Activated T-helper 2 cell treated with anti-CD3 and anti-CD28 coated beads, Interferon-gamma antibody, Interleukin-2, Interleukin-4, amounts not matched to agents 10 μg/mL and 5 μg/mL and 100 μg/mL, durations not matched to agents 14 hours and 24 hours and 36 hours (primary cell): ENCODE results near the gene HIVEP3. TPM values are rescaled to one million over a fixed set of nuclear protein-coding genes. Genes with fewer than 3 reads are reported as not detected.

ENCODE experiments used
- DNase-seq: peaks from one replicate; pipeline ENCODE4 v3.0.0; 2021; ENCODE audit warnings: low spot score
- H3K27ac Mint-ChIP-seq: one replicate; pipeline ENCODE4 v1.8.0; 2021; ENCODE audit warnings: mixed read lengths
- H3K27me3 Mint-ChIP-seq: one replicate; pipeline ENCODE4 v1.8.0; 2021; ENCODE audit warnings: low read depth, mixed read lengths
- H3K36me3 Mint-ChIP-seq: one replicate; pipeline ENCODE4 v1.8.0; 2021; ENCODE audit warnings: low read depth, mixed read lengths
- H3K4me1 Mint-ChIP-seq: one replicate; pipeline ENCODE4 v1.8.0; 2021; ENCODE audit warnings: low read depth, mixed read lengths
- H3K4me3 Mint-ChIP-seq: one replicate; pipeline ENCODE4 v1.8.0; 2021; ENCODE audit warnings: low read depth, mild to moderate bottlenecking, moderate library complexity, mixed read lengths
- H3K9me3 Mint-ChIP-seq: one replicate; pipeline ENCODE4 v1.8.0; 2021; ENCODE audit warnings: mixed read lengths
- intact Hi-C: fragments of 100-400 bp; cut with micrococcal nuclease; formaldehyde crosslinking; loops from one replicate; pipeline ENCODE4 v1.15.1; 2023
- total RNA-seq: library from RNA; stranded (reverse); gene quantifications from 2 replicates; pipeline ENCODE4 v1.2.3, GENCODE V29; 2022

The HIVEP3 gene
- total RNA-seq, 1 donor from 2014 or later = 33.7 TPM

DNA sequence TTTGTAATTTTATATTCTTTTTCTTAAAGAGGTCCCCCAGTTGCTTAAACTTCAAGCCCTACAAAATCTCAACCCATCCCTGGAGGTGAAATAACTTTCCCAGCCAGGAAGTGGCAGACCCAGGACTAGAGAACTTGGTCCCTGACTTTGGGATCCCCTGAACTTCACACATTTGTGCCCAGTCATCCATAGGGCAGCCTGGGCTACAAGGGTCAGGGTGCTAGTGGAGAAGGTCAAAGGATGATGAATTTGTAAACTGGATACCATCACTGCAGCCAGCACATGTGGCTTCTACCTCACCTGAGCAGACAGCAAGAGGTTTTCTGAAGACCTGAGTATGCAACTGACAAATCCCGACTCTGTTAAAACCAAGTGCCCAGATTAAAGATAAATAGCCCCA, 31.4 kb downstream of the HIVEP3 start:
- no peak overlapping the region for H3K27ac Mint-ChIP-seq
- no peaks in the 10 kb centered on the region for H3K9me3 Mint-ChIP-seq
- DNase-seq = no peak
- peaks cover 4% of the 10 kb centered on the region for H3K27me3 Mint-ChIP-seq
- no peaks in the 10 kb centered on the region for H3K36me3 Mint-ChIP-seq
- intact Hi-C loops = no loop called here
- H3K4me3 Mint-ChIP-seq = no peak overlapping the region
- peaks cover 26% of the 10 kb centered on the region for H3K4me1 Mint-ChIP-seq

DNA sequence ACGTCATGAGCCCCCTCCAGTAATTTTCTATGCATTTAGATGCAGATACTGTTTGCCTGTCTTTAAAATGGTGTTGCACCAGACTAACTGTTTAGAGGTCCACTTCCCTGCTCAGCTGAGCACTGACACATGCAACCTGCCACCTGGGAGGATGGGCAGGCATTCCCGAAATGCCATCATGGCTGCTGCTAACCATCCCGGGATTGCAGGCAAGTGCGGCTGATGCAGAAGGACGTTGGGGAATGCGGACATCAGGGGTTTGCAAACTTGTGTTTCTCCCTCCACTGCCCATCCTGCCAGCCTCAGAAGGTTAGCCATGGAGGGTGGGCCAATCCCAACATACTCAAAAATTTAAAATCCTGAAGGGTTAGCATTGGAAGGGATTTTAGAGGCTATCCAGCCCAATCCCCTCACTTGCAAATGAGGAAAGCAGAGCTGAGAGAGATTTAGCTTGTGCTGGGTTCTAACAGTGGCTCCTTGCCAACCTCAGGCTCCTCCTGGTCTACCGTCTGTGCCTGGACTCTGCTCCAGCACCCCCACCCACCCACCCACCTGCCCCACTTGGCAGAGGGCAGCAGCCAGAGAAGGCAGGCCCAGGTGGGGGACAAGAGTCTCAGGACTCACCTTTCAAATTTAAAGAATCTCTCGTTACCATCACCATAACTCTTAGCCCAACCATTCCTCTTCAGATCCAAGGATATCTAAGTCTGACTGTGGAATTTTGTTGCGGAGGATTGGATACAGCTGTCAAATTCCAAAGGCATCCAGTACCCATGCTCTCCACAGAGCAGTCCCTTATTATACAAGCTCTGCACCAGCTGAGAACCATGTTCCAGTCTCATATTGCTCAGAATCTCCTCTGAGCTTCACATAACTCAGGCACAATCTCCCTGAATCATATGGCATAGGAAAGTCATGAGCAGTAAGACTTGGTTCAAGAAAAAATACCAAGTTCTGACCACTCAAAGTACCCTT, 34.2 kb downstream of the HIVEP3 start:
- H3K27me3 Mint-ChIP-seq = peaks cover 4% of the 10 kb centered on the region
- H3K27ac Mint-ChIP-seq = no peak overlapping the region
- H3K4me1 Mint-ChIP-seq = peaks cover 16% of the 10 kb centered on the region
- no peak overlapping the region for H3K4me3 Mint-ChIP-seq
- DNase-seq = no peak
- intact Hi-C loops = no loop called here
- H3K9me3 Mint-ChIP-seq = no peaks in the 10 kb centered on the region
- no peaks in the 10 kb centered on the region for H3K36me3 Mint-ChIP-seq

DNA sequence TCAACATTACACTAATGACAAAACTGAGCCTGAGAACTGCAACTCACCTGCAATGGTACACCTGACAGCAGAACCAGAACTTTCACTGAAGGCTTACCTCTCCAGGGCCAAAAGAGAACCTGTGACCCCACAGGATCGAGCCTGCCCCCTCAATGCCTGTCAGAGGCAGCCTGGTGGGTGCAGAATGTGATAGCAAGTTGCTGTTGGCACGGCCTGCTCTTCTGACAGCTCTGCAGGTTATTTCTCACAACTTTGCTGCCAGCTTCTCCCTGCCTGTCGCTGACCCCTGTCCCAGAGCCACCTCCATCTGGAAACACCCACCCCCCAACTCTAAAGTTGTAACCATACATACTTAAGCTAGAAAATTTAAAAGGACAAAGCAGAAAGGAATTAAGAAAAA, 35.2 kb downstream of the HIVEP3 start:
- Mint-ChIP-seq H3K9me3 (no peaks in the 10 kb centered on the region), H3K27ac (no peak overlapping the region), H3K4me1 (peaks cover 14% of the 10 kb centered on the region), H3K36me3 (no peaks in the 10 kb centered on the region), H3K27me3 (peaks cover 7% of the 10 kb centered on the region), H3K4me3 (no peak overlapping the region)
- DNase-seq = no peak
- intact Hi-C loops = no loop called here

GRCh38 chr1:41882486-41882885, 36.2 kb downstream of the HIVEP3 start:
- DNase-seq = no peak
- Mint-ChIP-seq H3K9me3 (no peaks in the 10 kb centered on the region), H3K36me3 (no peaks in the 10 kb centered on the region), H3K4me3 (no peak overlapping the region), H3K27ac (no peak overlapping the region), H3K4me1 (peaks cover 12% of the 10 kb centered on the region), H3K27me3 (peaks cover 7% of the 10 kb centered on the region)
- intact Hi-C loops = no loop called here

GRCh38 chr1:41882068-41882477, 36.6 kb downstream of the HIVEP3 start:
- no peak overlapping the region for H3K27ac Mint-ChIP-seq
- peaks cover 7% of the 10 kb centered on the region for H3K27me3 Mint-ChIP-seq
- DNase-seq = no peak
- intact Hi-C loops = no loop called here
- H3K36me3 Mint-ChIP-seq = no peaks in the 10 kb centered on the region
- H3K9me3 Mint-ChIP-seq = no peaks in the 10 kb centered on the region
- no peak overlapping the region for H3K4me3 Mint-ChIP-seq
- peaks cover 13% of the 10 kb centered on the region for H3K4me1 Mint-ChIP-seq

GRCh38 chr1:41880950-41881885, 37.5 kb downstream of the HIVEP3 start:
- H3K36me3 Mint-ChIP-seq = no peaks in the 10 kb centered on the region
- peaks cover 20% of the 10 kb centered on the region for H3K4me1 Mint-ChIP-seq
- peaks cover 5% of the 10 kb centered on the region for H3K27me3 Mint-ChIP-seq
- H3K4me3 Mint-ChIP-seq = no peak overlapping the region
- no peak for DNase-seq
- no peaks in the 10 kb centered on the region for H3K9me3 Mint-ChIP-seq
- no peak overlapping the region for H3K27ac Mint-ChIP-seq
- intact Hi-C loops = no loop called here

GRCh38 chr1:41880261-41880660, 38.5 kb downstream of the HIVEP3 start:
- peaks cover 2% of the 10 kb centered on the region for H3K27me3 Mint-ChIP-seq
- no peaks in the 10 kb centered on the region for H3K36me3 Mint-ChIP-seq
- H3K27ac Mint-ChIP-seq = no peak overlapping the region
- H3K4me1 Mint-ChIP-seq = peaks cover 20% of the 10 kb centered on the region
- intact Hi-C loops = no loop called here
- H3K4me3 Mint-ChIP-seq = no peak overlapping the region
- no peak for DNase-seq
- H3K9me3 Mint-ChIP-seq = no peaks in the 10 kb centered on the region

GRCh38 chr1:41879617-41880016, 39.1 kb downstream of the HIVEP3 start:
- no peak overlapping the region for H3K27ac Mint-ChIP-seq
- H3K4me3 Mint-ChIP-seq = no peak overlapping the region
- peaks cover 22% of the 10 kb centered on the region for H3K4me1 Mint-ChIP-seq
- intact Hi-C loops = no loop called here
- DNase-seq = no peak
- H3K9me3 Mint-ChIP-seq = no peaks in the 10 kb centered on the region
- no peaks in the 10 kb centered on the region for H3K36me3 Mint-ChIP-seq
- H3K27me3 Mint-ChIP-seq = peaks cover 2% of the 10 kb centered on the region

DNA sequence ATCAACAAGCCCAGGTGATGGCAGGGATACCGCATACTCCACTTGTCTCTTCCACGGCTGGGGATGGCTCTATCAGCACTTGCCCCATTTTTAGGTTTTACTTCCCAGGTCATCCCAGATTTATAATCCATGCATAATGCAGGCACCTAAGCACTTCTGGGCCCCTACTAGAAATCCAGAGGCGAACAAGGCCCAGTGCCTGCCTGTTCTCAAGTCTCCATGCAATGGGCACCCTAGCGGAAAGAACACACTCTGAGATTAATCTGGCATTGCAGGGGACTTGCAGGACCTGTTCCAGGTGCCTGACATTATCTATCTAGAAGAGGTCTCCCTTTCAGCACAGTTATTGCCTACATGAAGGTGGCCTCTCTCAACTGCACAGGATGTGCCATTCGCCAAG, 39.8 kb downstream of the HIVEP3 start:
- H3K9me3 Mint-ChIP-seq = no peaks in the 10 kb centered on the region
- DNase-seq = no peak
- intact Hi-C loops = no loop called here
- H3K4me3 Mint-ChIP-seq = no peak overlapping the region
- H3K4me1 Mint-ChIP-seq = peaks cover 26% of the 10 kb centered on the region
- peaks cover 2% of the 10 kb centered on the region for H3K27me3 Mint-ChIP-seq
- no peak overlapping the region for H3K27ac Mint-ChIP-seq
- no peaks in the 10 kb centered on the region for H3K36me3 Mint-ChIP-seq

- intact Hi-C loops = no loop called here
- no peak for DNase-seq
- H3K4me3 Mint-ChIP-seq = no peak overlapping the region
- no peaks in the 10 kb centered on the region for H3K36me3 Mint-ChIP-seq
- no peak overlapping the region for H3K27ac Mint-ChIP-seq
- no peaks in the 10 kb centered on the region for H3K9me3 Mint-ChIP-seq
- H3K4me1 Mint-ChIP-seq = peaks cover 26% of the 10 kb centered on the region
- H3K27me3 Mint-ChIP-seq = peaks cover 2% of the 10 kb centered on the region
Measured at GRCh38 chr1:41878495-41878894, 40.2 kb downstream of the HIVEP3 start.

DNA sequence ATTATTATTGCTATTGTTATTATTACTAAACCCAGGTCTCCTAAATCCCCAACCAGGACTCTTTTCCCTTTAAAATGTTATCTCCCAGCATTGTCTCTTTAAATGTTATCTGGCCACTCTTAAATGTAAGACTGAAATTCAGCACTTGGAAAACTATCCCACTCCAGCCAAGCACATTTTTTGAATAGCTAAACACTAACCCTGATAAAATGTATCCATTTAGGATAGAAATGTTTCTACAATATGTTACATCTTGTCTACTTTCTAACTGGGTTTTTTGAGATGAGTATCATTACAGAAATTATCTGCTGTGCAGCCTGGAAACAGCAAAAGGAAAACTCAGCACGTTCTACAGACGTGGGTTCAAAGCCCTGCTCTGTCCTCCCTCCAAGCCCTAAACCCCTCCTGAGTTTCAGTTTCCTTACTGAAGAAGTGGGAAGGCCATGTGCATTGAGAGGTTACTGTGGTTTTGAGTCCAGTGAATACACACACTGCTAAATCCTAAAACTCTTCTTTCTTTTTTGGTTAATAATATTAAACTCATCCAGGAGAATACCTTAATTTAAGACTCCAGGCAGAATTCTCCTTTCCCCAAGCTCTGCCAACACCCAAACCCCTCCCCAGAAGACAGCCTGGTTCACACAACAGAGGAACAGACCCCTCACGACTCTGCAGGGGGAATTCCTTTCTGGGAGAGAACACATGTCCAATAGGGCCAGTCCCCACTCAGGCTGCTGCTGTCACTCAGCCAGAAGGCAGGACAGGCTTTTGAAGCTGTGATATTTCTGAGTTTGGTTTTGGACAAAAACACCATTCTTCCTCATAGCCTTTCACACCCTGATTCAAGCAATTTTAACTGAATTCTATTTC, 41.9 kb downstream of the HIVEP3 start:
- peaks cover 2% of the 10 kb centered on the region for H3K27me3 Mint-ChIP-seq
- no peaks in the 10 kb centered on the region for H3K9me3 Mint-ChIP-seq
- H3K4me1 Mint-ChIP-seq = peaks cover 17% of the 10 kb centered on the region
- no peak overlapping the region for H3K4me3 Mint-ChIP-seq
- DNase-seq = no peak
- intact Hi-C loops = no loop called here
- no peaks in the 10 kb centered on the region for H3K36me3 Mint-ChIP-seq
- H3K27ac Mint-ChIP-seq = no peak overlapping the region

- Mint-ChIP-seq H3K4me3 (no peak overlapping the region), H3K27me3 (peaks cover 2% of the 10 kb centered on the region), H3K9me3 (no peaks in the 10 kb centered on the region), H3K4me1 (peaks cover 17% of the 10 kb centered on the region), H3K36me3 (no peaks in the 10 kb centered on the region), H3K27ac (no peak overlapping the region)
- intact Hi-C loops = no loop called here
- DNase-seq = no peak
Measured at GRCh38 chr1:41875487-41875886, 43.2 kb downstream of the HIVEP3 start.
